SK-N-SH treated with all-trans-retinoic acid at 6 μM for 48 hours (cell line): Measurements from ENCODE around the gene ATRX.

Experiments used
- ATAC-seq: fragments of 200-7000 bp; cut with Tn5 transposase; 3 replicates; pipeline ENCODE4 v1.9.1; 2020; ENCODE audit warnings: mild to moderate bottlenecking, moderate library complexity
- ARNTL ChIP-seq: fragments of 450-650 bp; formaldehyde crosslinking; IDR thresholded peaks from 2 replicates; pipeline ENCODE4 v1.5.0; 2020; ENCODE audit warnings: low read depth, mild to moderate bottlenecking, moderate library complexity, borderline replicate concordance
- BACH2 ChIP-seq: fragments of 250-450 bp; sonication (Bioruptor Pico); IDR thresholded peaks from 2 replicates; pipeline ENCODE4 v1.9.0; 2021; ENCODE audit warnings: mild to moderate bottlenecking, borderline replicate concordance
- CREB5 ChIP-seq: fragments of 250-450 bp; sonication (Bioruptor Pico); IDR thresholded peaks from 2 replicates; pipeline ENCODE4 v1.5.1; 2020; ENCODE audit warnings: low read depth, mild to moderate bottlenecking, moderate library complexity
- CSDC2 ChIP-seq: fragments of 250-450 bp; sonication (Bioruptor Pico); IDR thresholded peaks from 2 replicates; pipeline ENCODE4 v1.5.0; 2020; ENCODE audit warnings: mild to moderate bottlenecking, moderate library complexity
- ESRRG ChIP-seq: fragments of 250-450 bp; sonication (Bioruptor Pico); IDR thresholded peaks from 2 replicates; pipeline ENCODE4 v1.6.1; 2021; ENCODE audit warnings: mild to moderate bottlenecking
- GLIS3 ChIP-seq: fragments of 250-450 bp; sonication (Bioruptor Pico); IDR thresholded peaks from 2 replicates; pipeline ENCODE4 v1.5.0; 2020; ENCODE audit warnings: mild to moderate bottlenecking, moderate library complexity
- ISL1 ChIP-seq: fragments of 250-450 bp; sonication (Bioruptor Pico); IDR thresholded peaks from 2 replicates; pipeline ENCODE4 v2.1.2; 2022; ENCODE audit warnings: mild to moderate bottlenecking, moderate library complexity
- OSR1 ChIP-seq: fragments of 250-450 bp; sonication (Bioruptor Pico); IDR thresholded peaks from 2 replicates; pipeline ENCODE4 v1.8.0; 2022; ENCODE audit warnings: moderate library complexity, mild to moderate bottlenecking, inconsistent platforms
- PATZ1 ChIP-seq: fragments of 250-450 bp; sonication (Bioruptor Pico); IDR thresholded peaks from 2 replicates; pipeline ENCODE4 v1.8.0; 2020; ENCODE audit warnings: mild to moderate bottlenecking, moderate library complexity, borderline replicate concordance
- PPARA ChIP-seq: fragments of 250-450 bp; sonication (Bioruptor Pico); IDR thresholded peaks from 2 replicates; pipeline ENCODE4 v1.5.0; 2020; ENCODE audit warnings: mild to moderate bottlenecking, borderline replicate concordance
- RARB ChIP-seq: fragments of 250-450 bp; sonication (Bioruptor Pico); IDR thresholded peaks from 2 replicates; pipeline ENCODE4 v1.8.0; 2021; ENCODE audit warnings: mild to moderate bottlenecking, moderate library complexity
- SNAI2 ChIP-seq: fragments of 250-450 bp; sonication (Bioruptor Pico); IDR thresholded peaks from 2 replicates; pipeline ENCODE4 v1.5.0; 2020; ENCODE audit warnings: mild to moderate bottlenecking, moderate library complexity
- TCF4 ChIP-seq: fragments of 250-450 bp; sonication (Bioruptor Pico); IDR thresholded peaks from 2 replicates; pipeline ENCODE4 v1.8.0; 2021; ENCODE audit warnings: mild to moderate bottlenecking, moderate library complexity, borderline replicate concordance
- TOX ChIP-seq: fragments of 250-450 bp; sonication (Bioruptor Pico); IDR thresholded peaks from 2 replicates; pipeline ENCODE4 v1.8.0; 2021; ENCODE audit warnings: mild to moderate bottlenecking, moderate library complexity, borderline replicate concordance
- ZFP3 ChIP-seq: fragments of 250-450 bp; sonication (Bioruptor Pico); IDR thresholded peaks from 2 replicates; pipeline ENCODE4 v1.5.0; 2020; ENCODE audit warnings: mild to moderate bottlenecking, moderate library complexity
- ZFP30 ChIP-seq: fragments of 450-650 bp; formaldehyde crosslinking; IDR thresholded peaks from 2 replicates; pipeline ENCODE4 v1.5.0; 2022; ENCODE audit warnings: mild to moderate bottlenecking, moderate library complexity
- ZNF565 ChIP-seq: fragments of 450-650 bp; formaldehyde crosslinking; conservative IDR thresholded peaks from 2 replicates; pipeline ENCODE4 v1.5.0; 2020; ENCODE audit warnings: low read depth, mild to moderate bottlenecking, moderate library complexity
- ZNF70 ChIP-seq: fragments of 450-650 bp; formaldehyde crosslinking; IDR thresholded peaks from 2 replicates; pipeline ENCODE4 v1.5.0; 2020; ENCODE audit warnings: mild to moderate bottlenecking, moderate library complexity
- ZNF8 ChIP-seq: fragments of 450-650 bp; formaldehyde crosslinking; IDR thresholded peaks from 2 replicates; pipeline ENCODE4 v1.5.0; 2020; ENCODE audit warnings: mild to moderate bottlenecking, moderate library complexity
- TF ChIP-seq, protein P1 (sequence below): fragments of 250-450 bp; sonication (Bioruptor Pico); IDR thresholded peaks from 2 replicates; pipeline ENCODE4 v1.5.0; 2020; ENCODE audit warnings: mild to moderate bottlenecking, moderate library complexity
- TF ChIP-seq, protein P2 (sequence below): fragments of 250-450 bp; sonication (Bioruptor Pico); IDR thresholded peaks from 2 replicates; pipeline ENCODE4 v1.5.1; 2021; ENCODE audit warnings: mild to moderate bottlenecking, moderate library complexity

The ATRX gene

DNA sequence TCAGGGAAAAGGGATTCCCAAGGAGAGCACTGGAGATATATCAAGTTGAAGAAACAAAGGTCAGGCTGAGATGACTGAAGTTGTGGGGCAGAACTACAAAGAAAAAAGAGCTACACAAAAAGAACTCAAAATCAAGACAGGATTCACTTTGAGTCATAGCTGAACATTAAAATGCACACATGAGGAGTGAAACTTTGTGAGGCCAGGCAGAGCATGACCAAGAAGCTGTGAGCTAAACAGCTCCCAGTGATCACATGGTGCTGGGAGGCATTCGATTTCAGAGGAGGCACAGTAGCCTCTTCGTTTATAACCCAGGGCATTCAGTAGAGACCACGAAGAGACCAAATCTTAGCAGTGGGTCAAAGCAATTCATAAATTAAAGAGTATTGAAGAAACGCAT lies 145.3 kb downstream of the ATRX start:
- no peak for ATAC-seq

DNA sequence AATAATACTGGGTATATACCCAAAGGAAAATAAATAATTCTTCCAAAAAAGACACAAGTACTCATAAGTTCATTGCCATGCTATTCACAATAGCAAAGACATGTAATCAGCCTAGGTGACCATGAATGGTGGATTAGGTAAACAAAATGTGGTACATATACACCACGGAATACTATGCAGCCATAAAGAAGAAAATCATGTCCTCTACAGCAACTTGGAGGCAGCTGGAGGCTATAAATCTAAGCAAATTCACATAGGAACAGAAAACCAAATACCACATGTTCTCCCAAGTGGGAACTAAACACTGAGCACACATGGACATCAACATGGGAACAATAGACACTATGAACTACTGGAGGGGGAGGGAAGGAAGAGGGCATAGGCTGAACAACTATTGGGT lies 146.2 kb downstream of the ATRX start:
- no peak for ATAC-seq
- TF ChIP-seq ZFP3 (CRISPR knock-in tag) = no peak
- no peak for TF ChIP-seq BACH2 (CRISPR knock-in tag)
- no peak for TF ChIP-seq TOX (CRISPR knock-in tag)
- TF ChIP-seq SNAI2 = no peak
- no peak for TF ChIP-seq GLIS3 (CRISPR knock-in tag)
- TF ChIP-seq ISL1 (CRISPR knock-in tag) = no peak
- no peak for TF ChIP-seq ZNF70
- TF ChIP-seq ARNTL (CRISPR knock-in tag) = no peak
- no peak for TF ChIP-seq TCF4
- no peak for TF ChIP-seq ZFP30 (CRISPR knock-in tag)
- TF ChIP-seq, protein P1, sequence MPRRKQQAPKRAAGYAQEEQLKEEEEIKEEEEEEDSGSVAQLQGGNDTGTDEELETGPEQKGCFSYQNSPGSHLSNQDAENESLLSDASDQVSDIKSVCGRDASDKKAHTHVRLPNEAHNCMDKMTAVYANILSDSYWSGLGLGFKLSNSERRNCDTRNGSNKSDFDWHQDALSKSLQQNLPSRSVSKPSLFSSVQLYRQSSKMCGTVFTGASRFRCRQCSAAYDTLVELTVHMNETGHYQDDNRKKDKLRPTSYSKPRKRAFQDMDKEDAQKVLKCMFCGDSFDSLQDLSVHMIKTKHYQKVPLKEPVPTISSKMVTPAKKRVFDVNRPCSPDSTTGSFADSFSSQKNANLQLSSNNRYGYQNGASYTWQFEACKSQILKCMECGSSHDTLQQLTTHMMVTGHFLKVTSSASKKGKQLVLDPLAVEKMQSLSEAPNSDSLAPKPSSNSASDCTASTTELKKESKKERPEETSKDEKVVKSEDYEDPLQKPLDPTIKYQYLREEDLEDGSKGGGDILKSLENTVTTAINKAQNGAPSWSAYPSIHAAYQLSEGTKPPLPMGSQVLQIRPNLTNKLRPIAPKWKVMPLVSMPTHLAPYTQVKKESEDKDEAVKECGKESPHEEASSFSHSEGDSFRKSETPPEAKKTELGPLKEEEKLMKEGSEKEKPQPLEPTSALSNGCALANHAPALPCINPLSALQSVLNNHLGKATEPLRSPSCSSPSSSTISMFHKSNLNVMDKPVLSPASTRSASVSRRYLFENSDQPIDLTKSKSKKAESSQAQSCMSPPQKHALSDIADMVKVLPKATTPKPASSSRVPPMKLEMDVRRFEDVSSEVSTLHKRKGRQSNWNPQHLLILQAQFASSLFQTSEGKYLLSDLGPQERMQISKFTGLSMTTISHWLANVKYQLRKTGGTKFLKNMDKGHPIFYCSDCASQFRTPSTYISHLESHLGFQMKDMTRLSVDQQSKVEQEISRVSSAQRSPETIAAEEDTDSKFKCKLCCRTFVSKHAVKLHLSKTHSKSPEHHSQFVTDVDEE (CRISPR knock-in tag) = no peak
- TF ChIP-seq ESRRG (CRISPR knock-in tag) = no peak
- TF ChIP-seq CSDC2 (CRISPR knock-in tag) = no peak
- no peak for TF ChIP-seq CREB5 (CRISPR knock-in tag)
- TF ChIP-seq OSR1 = no peak

More for the DNA sequence above, 145.3 kb downstream of the ATRX start:
- TF ChIP-seq GLIS3 (CRISPR knock-in tag) = no peak
- TF ChIP-seq ZNF70 = no peak
- no peak for TF ChIP-seq ZNF8 (CRISPR knock-in tag)
- TF ChIP-seq, protein P2, sequence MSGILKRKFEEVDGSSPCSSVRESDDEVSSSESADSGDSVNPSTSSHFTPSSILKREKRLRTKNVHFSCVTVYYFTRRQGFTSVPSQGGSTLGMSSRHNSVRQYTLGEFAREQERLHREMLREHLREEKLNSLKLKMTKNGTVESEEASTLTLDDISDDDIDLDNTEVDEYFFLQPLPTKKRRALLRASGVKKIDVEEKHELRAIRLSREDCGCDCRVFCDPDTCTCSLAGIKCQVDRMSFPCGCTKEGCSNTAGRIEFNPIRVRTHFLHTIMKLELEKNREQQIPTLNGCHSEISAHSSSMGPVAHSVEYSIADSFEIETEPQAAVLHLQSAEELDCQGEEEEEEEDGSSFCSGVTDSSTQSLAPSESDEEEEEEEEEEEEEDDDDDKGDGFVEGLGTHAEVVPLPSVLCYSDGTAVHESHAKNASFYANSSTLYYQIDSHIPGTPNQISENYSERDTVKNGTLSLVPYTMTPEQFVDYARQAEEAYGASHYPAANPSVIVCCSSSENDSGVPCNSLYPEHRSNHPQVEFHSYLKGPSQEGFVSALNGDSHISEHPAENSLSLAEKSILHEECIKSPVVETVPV = no peak
- no peak for TF ChIP-seq PATZ1 (CRISPR knock-in tag)
- TF ChIP-seq SNAI2 = no peak
- no peak for TF ChIP-seq BACH2 (CRISPR knock-in tag)
- TF ChIP-seq ESRRG (CRISPR knock-in tag) = no peak
- TF ChIP-seq CSDC2 (CRISPR knock-in tag) = no peak
- TF ChIP-seq RARB (CRISPR knock-in tag) = no peak
- no peak for TF ChIP-seq CREB5 (CRISPR knock-in tag)
- no peak for TF ChIP-seq ARNTL (CRISPR knock-in tag)
- TF ChIP-seq ZFP3 (CRISPR knock-in tag) = no peak
- TF ChIP-seq OSR1 = no peak
- no peak for TF ChIP-seq ZNF565 (CRISPR knock-in tag)
- TF ChIP-seq TCF4 = no peak
- no peak for TF ChIP-seq PPARA (CRISPR knock-in tag)
- TF ChIP-seq, protein P1 (CRISPR knock-in tag) = no peak
- no peak for TF ChIP-seq TOX (CRISPR knock-in tag)
- no peak for TF ChIP-seq ISL1 (CRISPR knock-in tag)
